H9 (cell line): ENCODE measurements around the gene DPM3. TPM values are rescaled to one million over a fixed set of nuclear protein-coding genes. Genes with fewer than 3 reads are reported as not detected.

ENCODE experiments used
- DNase-seq: peaks from one replicate; pipeline ENCODE4 v3.0.0-alpha.2; 2017
- H2AFZ ChIP-seq: one replicate; pipeline ENCODE4 v1.6.1; 2013; ENCODE audit warnings: mild to moderate bottlenecking, low read length, control low read depth, moderate library complexity
- H2AK5ac ChIP-seq: 2 replicates; pipeline ENCODE4 v1.6.1; 2013; ENCODE audit warnings: low read length, control low read depth, mixed read lengths; ENCODE audit not compliant: insufficient read length
- H2BK120ac ChIP-seq: one replicate; pipeline ENCODE4 v1.6.1; 2013; ENCODE audit warnings: low read depth, mild to moderate bottlenecking, low read length, control low read depth, inconsistent platforms; ENCODE audit not compliant: poor library complexity, severe bottlenecking
- H2BK12ac ChIP-seq: 2 replicates; pipeline ENCODE4 v1.6.1; 2013; ENCODE audit warnings: low read length, control low read depth, mixed read lengths, low read depth; ENCODE audit not compliant: insufficient read length
- H2BK15ac ChIP-seq: 2 replicates; pipeline ENCODE4 v1.6.1; 2013; ENCODE audit warnings: low read depth, low read length, control low read depth
- H2BK20ac ChIP-seq: one replicate; pipeline ENCODE4 v1.6.1; 2013; ENCODE audit warnings: low read depth, mild to moderate bottlenecking, low read length, control low read depth, inconsistent platforms; ENCODE audit not compliant: poor library complexity, severe bottlenecking
- H2BK5ac ChIP-seq: 2 replicates; pipeline ENCODE4 v1.6.1; 2013; ENCODE audit warnings: low read length, control low read depth, mixed read lengths; ENCODE audit not compliant: insufficient read length
- H3K14ac ChIP-seq: 2 replicates; pipeline ENCODE4 v1.6.1; 2013; ENCODE audit warnings: low read length, control low read depth; ENCODE audit not compliant: insufficient read depth
- H3K18ac ChIP-seq: 2 replicates; pipeline ENCODE4 v1.6.1; 2013; ENCODE audit warnings: low read depth, mild to moderate bottlenecking, mixed read lengths, low read length, control low read depth; ENCODE audit not compliant: insufficient read length
- H3K23ac ChIP-seq: 2 replicates; pipeline ENCODE4 v1.6.1; 2013; ENCODE audit warnings: low read length, control low read depth, mixed read lengths, low read depth; ENCODE audit not compliant: insufficient read length
- H3K23me2 ChIP-seq: 2 replicates; pipeline ENCODE4 v1.6.1; 2013; ENCODE audit warnings: low read depth, mild to moderate bottlenecking, mixed read lengths, low read length, control low read depth; ENCODE audit not compliant: insufficient read length, poor library complexity, severe bottlenecking
- H3K27ac ChIP-seq: 2 replicates; pipeline ENCODE4 v1.5.1; 2013; ENCODE audit warnings: low read length, control low read depth, mixed read lengths, low read depth; ENCODE audit not compliant: insufficient read length
- H3K27me3 ChIP-seq: 2 replicates; pipeline ENCODE4 v1.6.1; 2013; ENCODE audit warnings: low read length, control low read depth, inconsistent platforms; ENCODE audit not compliant: insufficient read depth
- H3K4ac ChIP-seq: 2 replicates; pipeline ENCODE4 v1.6.1; 2013; ENCODE audit warnings: low read depth, mild to moderate bottlenecking, control low read depth, inconsistent platforms, low read length, moderate library complexity
- H3K4me1 ChIP-seq: 2 replicates; pipeline ENCODE4 v1.6.1; 2013; ENCODE audit warnings: low read length, control low read depth, inconsistent platforms; ENCODE audit not compliant: insufficient read depth
- H3K4me2 ChIP-seq: 2 replicates; pipeline ENCODE4 v1.6.1; 2013; ENCODE audit warnings: low read length, control low read depth, mixed read lengths; ENCODE audit not compliant: insufficient read length, insufficient read depth
- H3K56ac ChIP-seq: 2 replicates; pipeline ENCODE4 v1.6.1; 2013; ENCODE audit warnings: low read depth, mild to moderate bottlenecking, mixed read lengths, low read length, control low read depth; ENCODE audit not compliant: insufficient read length
- H3K79me1 ChIP-seq: 2 replicates; pipeline ENCODE4 v1.6.1; 2013; ENCODE audit warnings: low read depth, mild to moderate bottlenecking, moderate library complexity, low read length, control low read depth, inconsistent platforms; ENCODE audit not compliant: insufficient read depth, poor library complexity, severe bottlenecking
- H3K79me2 ChIP-seq: 2 replicates; pipeline ENCODE4 v1.6.1; 2013; ENCODE audit warnings: low read length, control low read depth, inconsistent platforms; ENCODE audit not compliant: insufficient read depth
- H3K9ac ChIP-seq: 2 replicates; pipeline ENCODE4 v1.6.1; 2013; ENCODE audit warnings: low read length, control low read depth, mixed read lengths; ENCODE audit not compliant: insufficient read length; ENCODE audit errors: extremely low read depth
- H3K9me3 ChIP-seq: one replicate; pipeline ENCODE4 v1.6.1; 2013; ENCODE audit warnings: low read depth, low read length, inconsistent platforms; ENCODE audit not compliant: control insufficient read depth
- H3T11ph ChIP-seq: one replicate; pipeline ENCODE4 v1.6.1; 2013; ENCODE audit warnings: mild to moderate bottlenecking, low read length, control low read depth, inconsistent platforms
- H4K20me1 ChIP-seq: one replicate; pipeline ENCODE4 v1.6.1; 2013; ENCODE audit not compliant: control insufficient read depth, insufficient read length, insufficient read depth
- H4K5ac ChIP-seq: 2 replicates; pipeline ENCODE4 v1.6.1; 2013; ENCODE audit warnings: low read depth, mild to moderate bottlenecking, mixed read lengths, low read length, control low read depth; ENCODE audit not compliant: insufficient read length
- H4K8ac ChIP-seq: replicated peaks from 2 replicates; pipeline ENCODE4 v1.6.1; 2013; ENCODE audit warnings: low read length, control low read depth, mixed read lengths, low read depth; ENCODE audit not compliant: insufficient read length
- H4K91ac ChIP-seq: 2 replicates; pipeline ENCODE4 v1.6.1; 2013; ENCODE audit warnings: low read depth, mild to moderate bottlenecking, moderate library complexity, mixed read lengths, low read length, control low read depth; ENCODE audit not compliant: insufficient read length
- H3K27ac Mint-ChIP-seq, 3 experiments: 2 replicates in 2 of 3; 3 replicates in 1 of 3; pipeline ENCODE4 v1.8.0; 2020 to 2021; ENCODE audit warnings: mixed read lengths in 3 of 3, mild to moderate bottlenecking in 1 of 3, moderate library complexity in 1 of 3
- H3K27me3 Mint-ChIP-seq: 2 replicates; pipeline ENCODE4 v1.8.0; 2021; ENCODE audit warnings: low read depth, mild to moderate bottlenecking, moderate library complexity, mixed read lengths
- H3K36me3 Mint-ChIP-seq, 3 experiments: 2 replicates in 2 of 3; 3 replicates in 1 of 3; pipeline ENCODE4 v1.8.0; 2020 to 2021; ENCODE audit warnings: low read depth in 3 of 3, mixed read lengths in 3 of 3; ENCODE audit not compliant: insufficient read depth in 1 of 3
- H3K4me1 Mint-ChIP-seq, 2 experiments: 2 replicates each; pipeline ENCODE4 v1.8.0; 2020; ENCODE audit warnings: mixed read lengths in 2 of 2
- H3K4me3 Mint-ChIP-seq, 2 experiments: 2 replicates in 1 of 2; 3 replicates in 1 of 2; pipeline ENCODE4 v1.8.0; 2020 to 2021; ENCODE audit warnings: mild to moderate bottlenecking in 2 of 2, mixed read lengths in 2 of 2, moderate library complexity in 1 of 2
- H3K9me3 Mint-ChIP-seq, 2 experiments: 2 replicates in 1 of 2; 3 replicates in 1 of 2; pipeline ENCODE4 v1.8.0; 2020; ENCODE audit warnings: mild to moderate bottlenecking in 2 of 2, mixed read lengths in 2 of 2, moderate library complexity in 1 of 2
- WGBS: extraction: QIAGEN DNeasy Blood & Tissue Kit; methylation state at CpG from one replicate; pipeline ENCODE4 v1.1.7; 2013; ENCODE audit warnings: missing lambda C conversion rate, low lambda C conversion rate, mixed read lengths; ENCODE audit not compliant: insufficient read length; ENCODE audit errors: extremely low coverage; 5-methylcytosine and 5-hydroxymethylcytosine counted together
- total RNA-seq: library from RNA; stranded (reverse); gene quantifications from 2 replicates; pipeline ENCODE4 v1.2.1, GENCODE V29; 2021
- TF ChIP-seq, protein P1 (sequence below): fragments of 200-600 bp; sonication (generic); conservative IDR thresholded peaks from 3 replicates; pipeline ENCODE4 v1.8.0; 2021; ENCODE audit warnings: antibody characterized with exemption, mild to moderate bottlenecking

The DPM3 gene
- total RNA-seq, 1 experiment from 2014 or later: 48.5 TPM

DNA sequence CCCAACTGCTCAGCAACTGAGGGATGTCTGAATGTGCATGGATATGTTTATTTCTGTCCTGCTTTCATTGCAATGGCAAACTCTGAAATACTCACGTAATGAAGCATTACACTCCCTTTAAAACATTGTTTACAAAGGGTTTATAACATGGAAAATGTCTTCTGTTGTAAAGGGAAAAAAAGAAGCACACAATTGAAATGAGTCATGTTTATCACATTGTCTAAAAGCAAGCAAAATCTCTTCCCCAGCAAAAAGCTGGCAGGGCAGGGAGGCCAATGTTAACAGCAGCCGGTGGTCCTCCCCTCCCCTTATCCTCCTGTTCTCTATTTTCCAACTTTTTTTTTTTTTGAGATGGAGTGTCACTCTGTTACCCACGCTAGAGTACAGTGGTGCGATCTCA lies 16.5 kb downstream of the DPM3 start:
- Histone ChIP-seq H3K14ac (no peak overlapping the region), H4K20me1 (peaks cover 2% of the 10 kb centered on the region), H3K4me2 (no peak overlapping the region), H3K23ac (no peak overlapping the region), H3K27me3 (peaks cover 34% of the 10 kb centered on the region; the same call in 1 of the 2 replicates), H3K23me2 (peaks cover 19% of the 10 kb centered on the region), H2BK5ac (no peak overlapping the region), H2BK15ac (no peak overlapping the region), H3K4ac (no peak overlapping the region), H3K79me2 (no peaks in the 10 kb centered on the region), H2BK12ac (no peak overlapping the region), H2AK5ac (no peak overlapping the region), H3K18ac (no peak overlapping the region), H3K27ac (no peak overlapping the region), H3K79me1 (no peaks in the 10 kb centered on the region), H3K4me1 (no peaks in the 10 kb centered on the region), H4K91ac (no peak overlapping the region), H4K8ac (no peak overlapping the region), H3K56ac (no peak overlapping the region), H2BK120ac (no peak overlapping the region), H2AFZ (no peak overlapping the region), H4K5ac (no peak overlapping the region), H3T11ph (no peak overlapping the region), H3K9ac (no peak overlapping the region), H3K9me3 (no peaks in the 10 kb centered on the region), H2BK20ac (no peak overlapping the region)
- Mint-ChIP-seq H3K27me3 (peaks cover 93% of the 10 kb centered on the region), H3K27ac (peak overlapping the region in 1 of 3 experiments; percentile 55; a peak in 1 of 7 replicates), H3K9me3 (no peaks in the 10 kb centered on the region; a peak in 1 of 5 replicates), H3K4me1 (peaks cover 27 to 44% of the 10 kb centered on the region in 2 experiments), H3K36me3 (no peaks in the 10 kb centered on the region; a peak in 1 of 7 replicates), H3K4me3 (peak overlapping the region in 1 of 2 experiments; percentile 44; a peak in 1 of 5 replicates)
- WGBS: no CpG with 5 or more reads among the region's 4 CpGs
- DNase-seq: no peak
- TF ChIP-seq, protein P1, sequence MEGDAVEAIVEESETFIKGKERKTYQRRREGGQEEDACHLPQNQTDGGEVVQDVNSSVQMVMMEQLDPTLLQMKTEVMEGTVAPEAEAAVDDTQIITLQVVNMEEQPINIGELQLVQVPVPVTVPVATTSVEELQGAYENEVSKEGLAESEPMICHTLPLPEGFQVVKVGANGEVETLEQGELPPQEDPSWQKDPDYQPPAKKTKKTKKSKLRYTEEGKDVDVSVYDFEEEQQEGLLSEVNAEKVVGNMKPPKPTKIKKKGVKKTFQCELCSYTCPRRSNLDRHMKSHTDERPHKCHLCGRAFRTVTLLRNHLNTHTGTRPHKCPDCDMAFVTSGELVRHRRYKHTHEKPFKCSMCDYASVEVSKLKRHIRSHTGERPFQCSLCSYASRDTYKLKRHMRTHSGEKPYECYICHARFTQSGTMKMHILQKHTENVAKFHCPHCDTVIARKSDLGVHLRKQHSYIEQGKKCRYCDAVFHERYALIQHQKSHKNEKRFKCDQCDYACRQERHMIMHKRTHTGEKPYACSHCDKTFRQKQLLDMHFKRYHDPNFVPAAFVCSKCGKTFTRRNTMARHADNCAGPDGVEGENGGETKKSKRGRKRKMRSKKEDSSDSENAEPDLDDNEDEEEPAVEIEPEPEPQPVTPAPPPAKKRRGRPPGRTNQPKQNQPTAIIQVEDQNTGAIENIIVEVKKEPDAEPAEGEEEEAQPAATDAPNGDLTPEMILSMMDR: no peak
